GM12801 (cell line): ENCODE data around the gene SOS2.

Experiments used
- TF ChIP-seq, protein P1 (sequence below): IDR thresholded peaks from one replicate; pipeline ENCODE4 v1.5.1; 2011; ENCODE audit warnings: control low read depth; ENCODE audit not compliant: insufficient read length; ENCODE audit errors: extremely low read depth

Gene SOS2

DNA sequence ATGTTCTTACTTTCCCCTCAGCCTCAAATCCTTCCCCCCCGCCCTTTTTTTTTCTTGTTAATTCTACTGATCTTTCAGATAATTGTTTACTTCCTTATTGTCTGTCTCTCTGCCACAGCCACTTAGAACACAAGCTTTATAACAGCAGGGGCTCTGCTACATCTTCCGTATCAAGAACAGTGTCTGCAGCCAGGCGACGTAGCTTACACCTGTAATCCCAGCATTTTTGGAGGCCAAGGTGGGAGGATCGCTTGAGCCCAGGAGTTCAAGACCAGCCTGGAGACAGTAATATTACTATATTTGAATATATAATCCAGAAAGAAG, 5.4 kb downstream of the SOS2 start:
- TF ChIP-seq, protein P1, sequence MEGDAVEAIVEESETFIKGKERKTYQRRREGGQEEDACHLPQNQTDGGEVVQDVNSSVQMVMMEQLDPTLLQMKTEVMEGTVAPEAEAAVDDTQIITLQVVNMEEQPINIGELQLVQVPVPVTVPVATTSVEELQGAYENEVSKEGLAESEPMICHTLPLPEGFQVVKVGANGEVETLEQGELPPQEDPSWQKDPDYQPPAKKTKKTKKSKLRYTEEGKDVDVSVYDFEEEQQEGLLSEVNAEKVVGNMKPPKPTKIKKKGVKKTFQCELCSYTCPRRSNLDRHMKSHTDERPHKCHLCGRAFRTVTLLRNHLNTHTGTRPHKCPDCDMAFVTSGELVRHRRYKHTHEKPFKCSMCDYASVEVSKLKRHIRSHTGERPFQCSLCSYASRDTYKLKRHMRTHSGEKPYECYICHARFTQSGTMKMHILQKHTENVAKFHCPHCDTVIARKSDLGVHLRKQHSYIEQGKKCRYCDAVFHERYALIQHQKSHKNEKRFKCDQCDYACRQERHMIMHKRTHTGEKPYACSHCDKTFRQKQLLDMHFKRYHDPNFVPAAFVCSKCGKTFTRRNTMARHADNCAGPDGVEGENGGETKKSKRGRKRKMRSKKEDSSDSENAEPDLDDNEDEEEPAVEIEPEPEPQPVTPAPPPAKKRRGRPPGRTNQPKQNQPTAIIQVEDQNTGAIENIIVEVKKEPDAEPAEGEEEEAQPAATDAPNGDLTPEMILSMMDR: no peak

DNA sequence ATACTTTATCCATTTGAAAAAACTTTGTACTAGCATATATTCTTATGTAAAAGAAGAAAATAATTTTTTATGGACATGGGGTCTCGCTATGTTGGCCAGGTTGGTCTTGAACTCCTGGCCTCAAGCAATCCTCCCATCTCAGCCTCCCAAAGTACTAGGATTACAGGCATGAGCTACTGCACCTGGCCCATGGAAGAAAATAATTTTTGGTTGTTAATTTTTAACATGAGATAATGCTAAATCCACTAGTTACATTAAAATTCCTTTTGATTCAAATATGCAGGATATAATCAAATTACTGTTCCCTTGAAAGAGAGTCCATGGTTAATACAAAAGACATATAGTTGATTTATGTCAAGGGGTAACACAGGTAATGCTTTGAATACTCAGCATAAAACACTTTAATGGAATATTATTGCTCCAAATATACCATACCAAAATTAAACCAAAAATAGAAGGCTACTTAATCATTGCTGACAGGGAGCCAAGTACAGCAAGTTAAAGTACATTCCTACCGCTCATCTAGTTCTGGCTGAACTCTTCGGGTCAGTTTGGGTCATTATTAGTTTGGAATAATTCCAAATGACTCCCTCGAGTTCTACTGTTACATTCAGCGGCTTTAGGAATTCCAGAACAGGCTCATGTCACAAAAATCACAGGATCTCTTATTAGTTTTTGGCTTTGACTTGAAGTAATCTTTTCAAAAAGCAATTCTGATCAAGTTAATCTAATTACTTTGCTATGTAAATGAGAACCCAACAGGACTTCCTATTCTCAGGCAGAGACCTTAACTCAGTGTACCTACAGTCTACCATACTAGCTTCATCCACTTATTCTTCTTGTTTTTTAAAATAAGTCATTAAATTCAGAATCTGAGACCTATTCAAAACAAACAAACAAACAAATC, 6.1 kb downstream of the SOS2 start:
- TF ChIP-seq, protein P1: no peak

DNA sequence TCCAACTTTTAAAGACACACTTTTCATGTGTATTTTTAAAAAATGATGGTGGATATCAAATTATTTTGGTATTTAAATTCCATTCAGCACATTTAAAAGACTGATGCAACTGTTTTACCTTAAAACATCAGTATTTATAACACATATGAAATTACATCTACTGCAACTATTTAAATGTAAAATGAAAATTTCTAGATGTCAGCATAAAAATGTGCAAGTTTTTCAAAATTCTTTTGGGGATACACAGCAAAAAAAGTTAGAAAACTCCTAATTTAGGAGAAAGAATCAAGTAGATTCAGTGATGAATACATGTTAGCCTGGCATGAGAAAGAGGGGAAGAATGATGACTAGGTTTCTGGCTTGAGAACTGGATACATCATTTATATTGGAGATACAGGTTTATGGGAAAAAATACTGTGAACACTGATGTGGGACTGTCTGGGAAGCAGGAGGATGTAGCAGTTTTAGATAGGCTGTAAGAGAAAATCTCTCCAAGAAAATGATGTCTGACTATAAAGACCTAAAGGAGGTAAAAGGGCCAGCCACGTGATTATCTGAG, 9.2 kb downstream of the SOS2 start:
- TF ChIP-seq, protein P1: no peak

DNA sequence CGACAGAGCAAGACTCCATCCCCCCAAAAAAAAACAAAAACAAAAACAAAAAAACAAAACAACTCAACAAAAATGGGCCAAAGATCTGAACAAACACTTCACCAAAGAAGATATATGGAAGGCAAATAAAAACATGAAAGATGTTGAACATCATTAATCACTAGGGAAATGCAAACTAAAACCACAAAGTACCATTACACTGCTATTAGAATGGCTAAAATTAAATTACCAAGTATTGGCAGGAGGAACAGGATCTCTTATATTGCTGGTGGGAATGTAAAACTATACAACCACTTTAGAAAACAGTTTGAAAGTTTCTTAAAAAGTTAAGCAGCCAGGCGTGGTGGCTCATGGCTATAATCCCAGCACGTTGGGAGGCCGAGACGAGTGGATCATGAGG, 12.9 kb downstream of the SOS2 start:
- TF ChIP-seq, protein P1: no peak

DNA sequence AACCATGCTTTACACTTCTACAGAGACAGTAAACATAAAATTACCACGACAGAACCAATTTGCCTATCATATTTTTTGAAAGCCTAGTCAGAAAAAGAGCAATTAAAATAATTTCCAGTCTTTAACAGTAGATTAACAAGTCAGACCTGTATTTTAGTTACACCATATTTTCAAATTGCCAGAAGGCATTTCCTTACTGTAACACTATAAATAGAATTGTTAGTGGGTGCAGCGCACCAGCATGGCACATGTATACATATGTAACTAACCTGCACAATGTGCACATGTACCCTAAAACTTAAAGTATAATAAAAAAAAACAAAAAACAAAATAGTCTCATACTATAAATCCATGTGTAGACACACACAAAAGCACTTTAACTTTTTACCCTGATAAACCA, 16.0 kb downstream of the SOS2 start:
- TF ChIP-seq, protein P1: no peak

DNA sequence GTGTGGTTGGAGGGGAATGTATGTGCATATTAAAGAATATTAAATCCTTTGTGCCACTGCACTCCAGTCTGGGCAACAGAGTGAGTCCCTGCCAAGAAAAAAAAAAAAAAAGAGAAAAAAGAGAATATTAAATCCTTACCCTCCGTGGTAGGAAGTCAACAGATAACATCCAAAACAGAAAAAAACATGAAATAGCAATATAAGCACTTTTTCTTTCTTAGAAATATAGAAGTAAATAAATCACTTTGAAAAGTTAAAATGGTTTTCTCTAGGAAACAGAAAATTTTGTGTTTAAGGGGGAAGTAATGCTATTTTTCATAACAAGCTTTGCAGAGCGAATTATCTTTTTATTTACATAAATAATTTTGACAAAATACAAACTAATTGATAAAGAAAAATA, 17.6 kb downstream of the SOS2 start:
- TF ChIP-seq, protein P1: no peak

DNA sequence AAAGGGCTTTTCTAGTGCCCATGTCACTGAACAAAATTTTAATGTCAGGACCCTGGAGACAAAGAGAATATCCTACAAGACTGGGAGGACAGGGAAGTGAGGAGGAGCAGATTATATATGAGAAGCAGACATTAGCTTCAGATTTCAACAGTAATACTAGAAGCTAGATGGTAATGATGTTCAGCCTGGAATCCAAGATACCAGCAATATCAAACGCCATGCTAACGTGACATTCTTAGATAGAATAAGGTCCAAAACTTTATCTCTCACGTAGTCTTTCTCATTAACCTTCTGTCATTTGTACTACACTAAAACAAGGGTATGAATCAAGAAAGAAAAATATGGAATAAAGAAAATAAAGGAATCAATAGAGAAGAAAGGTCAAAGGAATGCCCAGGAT, 18.7 kb downstream of the SOS2 start:
- TF ChIP-seq, protein P1: no peak
